A172 (cell line): Measurements from ENCODE around the gene CTBP1. TPM values are rescaled to one million over a fixed set of nuclear protein-coding genes. Genes with fewer than 3 reads are reported as not detected.

ENCODE experiments used
- total RNA-seq: library from RNA; depleted of rRNA; stranded (reverse); fragments of >200 nt; shearing (Covaris generic); gene quantifications from 2 replicates; pipeline ENCODE4 v1.2.3, GENCODE V29; 2014; rRNA removed

Gene CTBP1
- total RNA-seq, 1 experiment from 2014 or later: 166 TPM

Other genes with a start within 250 kb of the CTBP1 start
- 85.0 and 102 TPM in 2 replicates for gene FGFRL1, start 237.5 kb downstream of the CTBP1 start, total RNA-seq
- not detected in 2 replicates for gene RNF212, start 135.6 kb downstream of the CTBP1 start, total RNA-seq
- 7.6 and 16.2 TPM in 2 replicates for gene SPON2, start 76.5 kb downstream of the CTBP1 start, total RNA-seq
- gene MAEA, start 40.8 kb upstream of the CTBP1 start, total RNA-seq: 80.9 and 100 TPM in 2 replicates
- gene UVSSA, start 98.1 kb upstream of the CTBP1 start, total RNA-seq: 7.2 and 9.8 TPM in 2 replicates
- not detected in 2 replicates for gene NKX1-1, start 157.3 kb upstream of the CTBP1 start, total RNA-seq